Measurements from ENCODE around the gene TNRC6C. TPM values are rescaled to one million over a fixed set of nuclear protein-coding genes. Genes with fewer than 3 reads are reported as not detected.

TNRC6C gene
- total RNA-seq, 2 experiments from 2014 or later, result 74.7 TPM

GRCh38 chr17:78151514-78152008, 193.1 kb downstream of the TNRC6C start:
- DNase-seq (no peak), ATAC-seq (ENCODE audit: low read depth) (no peak)
- Mint-ChIP-seq H3K4me3 (no peak overlapping the region), H3K36me3 (no peaks in the 10 kb centered on the region), H3K4me1 (peaks cover 14% of the 10 kb centered on the region), H3K27ac (no peak overlapping the region), H3K27me3 (no peaks in the 10 kb centered on the region), H3K9me3 (no peaks in the 10 kb centered on the region)
- POLR2A ChIA-PET, result interaction anchor here (1.1 to 1.2 kb wide), 2 partner anchors 10 to 11 kb away, joined by 3 to 4 read pairs; no protein-coding TSS in a partner anchor

GRCh38 chr17:78154903-78155811, 196.7 kb downstream of the TNRC6C start:
- POLR2A ChIA-PET, result no interaction called here
- DNase-seq (no peak), ATAC-seq (ENCODE audit: low read depth) (peak; percentile 62)
- no peaks in the 10 kb centered on the region for H3K36me3 Mint-ChIP-seq
- no peak overlapping the region for H3K27ac Mint-ChIP-seq
- no peaks in the 10 kb centered on the region for H3K9me3 Mint-ChIP-seq
- no peak overlapping the region for H3K4me3 Mint-ChIP-seq
- peaks cover 4% of the 10 kb centered on the region for H3K4me1 Mint-ChIP-seq
- no peaks in the 10 kb centered on the region for H3K27me3 Mint-ChIP-seq

Other genes starting within 250 kb of the TNRC6C start
- gene TMC6, start 170.1 kb downstream of the TNRC6C start, total RNA-seq, result 100 to 1,000 TPM; 638 to 646 TPM
- 100 to 1,000 TPM; 336 to 340 TPM for gene TMC8, start 172.1 kb downstream of the TNRC6C start, total RNA-seq
- not detected for gene C17orf99, start 187.7 kb downstream of the TNRC6C start, total RNA-seq
- gene SYNGR2, start 209.9 kb downstream of the TNRC6C start, total RNA-seq, result 10 to 100 TPM; 43.2 to 50.5 TPM
- 10 to 100 TPM; 93.1 to 97.8 TPM for gene TK1, start 228.3 kb downstream of the TNRC6C start, total RNA-seq
- 10 to 100 TPM; 11.3 to 13.4 TPM for gene AFMID, start 228.7 kb downstream of the TNRC6C start, total RNA-seq

All from activated naive CD8-positive, alpha-beta T cell treated with anti-CD3 and anti-CD28 coated beads, Interleukin-2, amount 10 ng/mL, durations not matched to agents 7 days and 5 days (primary cell).